GM12874 (cell line): Measurements from ENCODE around the gene RMND5B.

Experiments
- TF ChIP-seq, protein P1 (sequence below): IDR thresholded peaks from 2 replicates; pipeline ENCODE4 v1.5.1; 2011; ENCODE audit warnings: low read depth, mild to moderate bottlenecking, control low read depth, low read length, moderate library complexity; ENCODE audit not compliant: insufficient read depth

RMND5B gene

DNA sequence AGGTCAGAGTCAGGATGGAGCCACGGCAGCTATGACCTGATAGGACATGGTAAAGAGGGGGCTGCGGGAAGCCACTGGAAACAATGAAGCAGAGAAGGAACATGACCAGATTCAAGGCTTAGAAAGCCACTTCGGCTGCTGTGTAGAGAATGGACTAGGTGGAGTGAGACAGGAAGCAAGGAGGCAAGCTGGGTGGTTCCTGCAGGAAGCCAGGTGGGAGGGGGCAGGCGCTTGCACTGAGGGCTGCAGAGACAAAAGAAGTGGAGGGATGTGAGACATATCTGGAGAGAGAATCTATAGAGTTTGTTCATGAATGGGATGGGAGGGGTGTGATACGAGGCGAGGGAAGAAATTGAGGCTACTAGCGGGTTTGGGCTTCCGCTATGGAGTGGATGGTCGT is 36.5 kb upstream of the RMND5B start:
- TF ChIP-seq, protein P1, sequence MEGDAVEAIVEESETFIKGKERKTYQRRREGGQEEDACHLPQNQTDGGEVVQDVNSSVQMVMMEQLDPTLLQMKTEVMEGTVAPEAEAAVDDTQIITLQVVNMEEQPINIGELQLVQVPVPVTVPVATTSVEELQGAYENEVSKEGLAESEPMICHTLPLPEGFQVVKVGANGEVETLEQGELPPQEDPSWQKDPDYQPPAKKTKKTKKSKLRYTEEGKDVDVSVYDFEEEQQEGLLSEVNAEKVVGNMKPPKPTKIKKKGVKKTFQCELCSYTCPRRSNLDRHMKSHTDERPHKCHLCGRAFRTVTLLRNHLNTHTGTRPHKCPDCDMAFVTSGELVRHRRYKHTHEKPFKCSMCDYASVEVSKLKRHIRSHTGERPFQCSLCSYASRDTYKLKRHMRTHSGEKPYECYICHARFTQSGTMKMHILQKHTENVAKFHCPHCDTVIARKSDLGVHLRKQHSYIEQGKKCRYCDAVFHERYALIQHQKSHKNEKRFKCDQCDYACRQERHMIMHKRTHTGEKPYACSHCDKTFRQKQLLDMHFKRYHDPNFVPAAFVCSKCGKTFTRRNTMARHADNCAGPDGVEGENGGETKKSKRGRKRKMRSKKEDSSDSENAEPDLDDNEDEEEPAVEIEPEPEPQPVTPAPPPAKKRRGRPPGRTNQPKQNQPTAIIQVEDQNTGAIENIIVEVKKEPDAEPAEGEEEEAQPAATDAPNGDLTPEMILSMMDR: no peak

- TF ChIP-seq, protein P1: no peak
Measured at GRCh38 chr5:178098685-178099084, 32.1 kb upstream of the RMND5B start.

DNA sequence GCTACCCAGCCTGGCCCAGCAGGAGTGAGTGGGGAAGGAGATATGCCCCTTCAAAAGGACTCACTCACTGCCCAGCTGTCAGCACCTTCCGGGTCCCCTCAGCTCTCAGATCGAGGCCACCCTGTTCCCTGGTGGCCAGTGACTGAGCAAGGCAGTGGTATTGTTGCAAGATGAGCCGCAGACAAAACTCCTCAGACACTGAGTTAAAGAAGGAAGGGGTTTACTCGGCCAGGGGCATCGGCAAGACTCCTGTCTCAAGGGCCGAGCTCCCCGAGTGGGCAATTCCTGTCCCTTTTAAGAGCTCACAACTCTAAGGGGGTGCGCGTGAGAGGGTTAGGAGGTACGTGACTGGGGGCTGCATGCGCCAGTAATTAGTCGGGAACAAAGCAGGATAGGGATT is 27.2 kb upstream of the RMND5B start:
- TF ChIP-seq, protein P1: no peak

DNA sequence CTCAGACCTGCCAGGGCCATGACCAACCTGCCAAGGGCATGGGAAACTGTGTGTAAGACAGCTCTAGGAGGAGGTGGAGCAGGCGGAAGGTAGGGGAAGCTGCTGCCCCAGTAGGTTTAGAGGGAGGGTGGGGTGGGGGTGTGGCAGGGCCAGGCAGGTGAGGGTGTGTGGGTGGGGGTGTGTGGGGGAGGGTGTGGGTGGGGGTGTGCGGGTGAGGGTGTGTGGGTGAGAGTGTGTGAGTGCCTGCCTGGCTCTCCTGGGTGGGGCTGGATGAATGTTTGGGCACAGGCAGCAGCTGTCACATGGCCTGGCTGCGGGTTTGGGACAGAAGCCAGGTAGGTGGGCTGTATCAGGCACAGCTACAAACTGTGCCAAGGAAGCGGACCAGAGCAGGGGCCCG is 26.3 kb upstream of the RMND5B start:
- TF ChIP-seq, protein P1: no peak

GRCh38 chr5:178106086-178106485 is 24.7 kb upstream of the RMND5B start:
- TF ChIP-seq, protein P1: no peak

DNA sequence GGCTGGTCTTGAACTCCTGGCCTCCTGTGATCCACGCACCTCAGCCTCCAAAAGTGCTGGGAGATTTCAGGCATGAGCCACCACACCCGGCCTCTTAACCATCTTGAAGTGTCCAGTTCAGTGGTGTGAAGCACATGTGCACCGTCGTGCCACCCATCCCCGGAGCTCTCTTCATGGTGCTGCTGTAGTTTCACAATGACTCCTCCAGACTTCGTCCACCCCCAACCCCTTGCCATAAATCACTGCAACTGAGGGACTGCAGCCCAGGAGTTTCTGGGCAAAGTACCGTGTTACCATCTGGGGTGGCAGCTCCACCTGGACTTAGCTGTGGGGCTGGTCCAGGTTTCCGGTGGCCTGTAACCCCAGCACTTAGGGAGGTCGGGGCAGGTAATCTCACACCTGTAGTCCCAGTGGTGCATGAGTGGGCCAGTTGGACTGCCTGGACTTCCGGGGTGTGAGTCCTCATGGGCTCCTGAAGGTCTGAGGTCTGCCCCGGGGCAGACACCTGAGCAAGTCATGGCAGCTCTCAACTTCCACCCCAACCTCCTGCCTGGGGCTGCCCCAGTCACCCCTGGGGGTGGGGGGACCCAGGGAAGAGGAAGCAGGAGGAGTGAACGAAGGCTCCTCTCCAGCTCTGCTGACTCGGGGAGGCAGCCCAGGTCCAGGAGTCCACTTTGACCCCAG is 24.1 kb upstream of the RMND5B start:
- TF ChIP-seq, protein P1: no peak

DNA sequence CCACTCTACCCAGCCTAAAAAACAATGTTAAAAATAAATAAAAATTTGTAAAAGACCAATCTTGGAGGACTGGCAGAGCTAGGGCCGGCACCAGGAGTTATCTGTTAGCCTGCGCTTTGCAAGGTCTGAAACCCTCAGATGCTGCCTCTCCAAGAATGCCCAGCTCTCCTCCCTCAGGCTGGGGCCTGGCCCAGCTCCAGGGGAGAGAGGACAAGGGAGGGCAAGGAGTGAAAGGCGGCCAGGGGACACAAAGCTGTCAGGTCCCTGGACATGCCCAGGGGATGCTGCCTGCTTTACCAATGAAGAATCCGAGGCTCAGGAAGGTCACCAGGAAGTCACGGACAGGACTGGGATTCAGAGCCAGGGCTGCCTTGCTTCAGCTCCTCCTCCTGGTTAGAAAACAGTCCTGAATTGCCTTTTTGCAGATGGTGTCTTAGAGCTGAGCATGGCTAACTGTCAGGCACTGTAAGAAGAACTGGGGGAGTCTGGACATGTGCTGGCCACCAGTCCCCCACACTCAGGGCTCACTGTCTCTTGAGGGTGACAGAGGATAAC is 23.0 kb upstream of the RMND5B start:
- TF ChIP-seq, protein P1: no peak

- TF ChIP-seq, protein P1: no peak
Measured at GRCh38 chr5:178108446-178108845, 22.4 kb upstream of the RMND5B start.
